HEK293 (cell line): ENCODE measurements around the gene MAGI2.

ENCODE experiments used
- CTCF ChIA-PET: fragments of 350-600 bp; formaldehyde crosslinking; extraction: SDS; loops from one replicate; lab custom pipeline; 2021; ENCODE audit warnings: antibody characterized with exemption; lab: Yijun Ruan, JAX
- POLR2A ChIA-PET: fragments of 300-600 bp; formaldehyde crosslinking; extraction: SDS; loops from one replicate; lab custom pipeline; 2020; ENCODE audit warnings: antibody characterized with exemption, inconsistent platforms; lab: Yijun Ruan, JAX
- H3K27ac ChIP-seq: fragments of 200-500 bp; sonication (Bioruptor generic); 2 replicates; pipeline ENCODE4 v1.5.1; 2014; ENCODE audit warnings: low read depth, low read length, control low read depth, inconsistent platforms; ENCODE audit errors: extremely low read depth
- H3K36me3 ChIP-seq, 2 experiments: fragments of 200-500 bp in 1 of 2; sonication (Bioruptor generic) in 1 of 2; 1 replicate in 1 of 2; 2 replicates in 1 of 2; pipeline ENCODE4 v1.5.1; 2014 to 2017; ENCODE audit warnings: inconsistent platforms in 2 of 2, low read length in 2 of 2; ENCODE audit not compliant: control insufficient read depth in 2 of 2, insufficient read depth in 1 of 2
- H3K4me1 ChIP-seq: fragments of 200-500 bp; sonication (Bioruptor generic); 2 replicates; pipeline ENCODE4 v1.5.1; 2014; ENCODE audit warnings: mild to moderate bottlenecking, low read length, inconsistent platforms; ENCODE audit not compliant: control insufficient read depth, insufficient read depth
- H3K4me3 ChIP-seq: 2 replicates; pipeline ENCODE4 v1.5.1; 2011; ENCODE audit warnings: low read depth, mild to moderate bottlenecking, control low read depth, low read length, moderate library complexity
- H3K9me3 ChIP-seq: fragments of 200-500 bp; sonication (Bioruptor generic); 2 replicates; pipeline ENCODE4 v1.5.1; 2014; ENCODE audit warnings: low read depth, low read length, inconsistent platforms; ENCODE audit not compliant: control insufficient read depth, insufficient read depth
- EGR2 ChIP-seq: fragments of 450-650 bp; formaldehyde crosslinking; IDR thresholded peaks from 2 replicates; pipeline ENCODE4 v1.5.1; 2016; ENCODE audit warnings: low read depth, missing biosample characterization, missing genetic modification characterization
- GLIS1 ChIP-seq: fragments of 450-650 bp; formaldehyde crosslinking; IDR thresholded peaks from 2 replicates; pipeline ENCODE4 v1.5.1; 2016; ENCODE audit warnings: missing biosample characterization, missing genetic modification characterization
- HOXD13 ChIP-seq: sonication (generic); formaldehyde crosslinking; IDR thresholded peaks from 2 replicates; pipeline ENCODE4 v1.8.0; 2022; ENCODE audit warnings: missing genetic modification reagents, borderline replicate concordance
- INSM2 ChIP-seq: fragments of 450-650 bp; formaldehyde crosslinking; IDR thresholded peaks from 2 replicates; pipeline ENCODE4 v1.5.1; 2016; ENCODE audit warnings: missing biosample characterization, missing genetic modification characterization
- SP7 ChIP-seq: fragments of 450-650 bp; formaldehyde crosslinking; IDR thresholded peaks from 2 replicates; pipeline ENCODE4 v1.5.1; 2016; ENCODE audit warnings: missing biosample characterization, missing genetic modification characterization
- TCF7L2 ChIP-seq: IDR thresholded peaks from 2 replicates; pipeline ENCODE4 v1.6.1; 2011; ENCODE audit warnings: low read depth, mild to moderate bottlenecking, inconsistent platforms, low read length, moderate library complexity, borderline replicate concordance
- WT1 ChIP-seq: fragments of 450-650 bp; formaldehyde crosslinking; IDR thresholded peaks from 2 replicates; pipeline ENCODE4 v1.5.1; 2016; ENCODE audit warnings: missing biosample characterization, missing genetic modification characterization
- ZFP37 ChIP-seq: fragments of 450-650 bp; formaldehyde crosslinking; IDR thresholded peaks from 2 replicates; pipeline ENCODE4 v1.5.1; 2016; ENCODE audit warnings: missing biosample characterization, missing genetic modification characterization
- ZNF114 ChIP-seq: fragments of 450-650 bp; formaldehyde crosslinking; IDR thresholded peaks from 2 replicates; pipeline ENCODE4 v1.5.0; 2017; ENCODE audit warnings: missing biosample characterization, missing genetic modification characterization
- ZNF133 ChIP-seq: fragments of 450-650 bp; formaldehyde crosslinking; IDR thresholded peaks from 2 replicates; pipeline ENCODE4 v1.5.1; 2016; ENCODE audit warnings: missing biosample characterization, missing genetic modification characterization
- ZNF138 ChIP-seq: fragments of 450-650 bp; formaldehyde crosslinking; IDR thresholded peaks from 2 replicates; pipeline ENCODE4 v1.5.1; 2016; ENCODE audit warnings: missing biosample characterization, missing genetic modification characterization, borderline replicate concordance
- ZNF18 ChIP-seq: fragments of 450-650 bp; formaldehyde crosslinking; IDR thresholded peaks from 2 replicates; pipeline ENCODE4 v1.5.1; 2016; ENCODE audit warnings: missing biosample characterization, missing genetic modification characterization
- ZNF214 ChIP-seq: fragments of 450-650 bp; formaldehyde crosslinking; IDR thresholded peaks from 2 replicates; pipeline ENCODE4 v1.5.1; 2017; ENCODE audit warnings: missing biosample characterization, mild to moderate bottlenecking, missing genetic modification characterization, borderline replicate concordance
- ZNF239 ChIP-seq: fragments of 450-650 bp; formaldehyde crosslinking; IDR thresholded peaks from 2 replicates; pipeline ENCODE4 v1.5.1; 2016; ENCODE audit warnings: missing biosample characterization, missing genetic modification characterization
- ZNF248 ChIP-seq: fragments of 450-650 bp; formaldehyde crosslinking; IDR thresholded peaks from 2 replicates; pipeline ENCODE4 v1.5.1; 2017; ENCODE audit warnings: missing biosample characterization, missing genetic modification characterization
- ZNF280D ChIP-seq: fragments of 450-650 bp; formaldehyde crosslinking; IDR thresholded peaks from 2 replicates; pipeline ENCODE4 v1.5.1; 2016; ENCODE audit warnings: missing biosample characterization, missing genetic modification characterization
- ZNF311 ChIP-seq: fragments of 450-650 bp; formaldehyde crosslinking; IDR thresholded peaks from 2 replicates; pipeline ENCODE4 v1.5.1; 2017; ENCODE audit warnings: missing biosample characterization, missing genetic modification characterization, borderline replicate concordance
- ZNF324 ChIP-seq: fragments of 450-650 bp; formaldehyde crosslinking; IDR thresholded peaks from 2 replicates; pipeline ENCODE4 v1.5.1; 2016; ENCODE audit warnings: missing biosample characterization, missing genetic modification characterization
- ZNF341 ChIP-seq: fragments of 450-650 bp; formaldehyde crosslinking; IDR thresholded peaks from 2 replicates; pipeline ENCODE4; 2016; ENCODE audit warnings: low read depth, missing biosample characterization, missing genetic modification characterization
- ZNF350 ChIP-seq: fragments of 450-650 bp; formaldehyde crosslinking; IDR thresholded peaks from 2 replicates; pipeline ENCODE4 v1.5.0; 2017; ENCODE audit warnings: missing biosample characterization, mild to moderate bottlenecking, missing genetic modification characterization
- ZNF391 ChIP-seq: fragments of 450-650 bp; formaldehyde crosslinking; IDR thresholded peaks from 2 replicates; pipeline ENCODE4 v1.5.1; 2016; ENCODE audit warnings: low read depth, missing biosample characterization, missing genetic modification characterization, borderline replicate concordance
- ZNF416 ChIP-seq: fragments of 450-650 bp; formaldehyde crosslinking; IDR thresholded peaks from 2 replicates; pipeline ENCODE4 v1.5.1; 2016; ENCODE audit warnings: missing biosample characterization, missing genetic modification characterization
- ZNF473 ChIP-seq: fragments of 450-650 bp; formaldehyde crosslinking; IDR thresholded peaks from 2 replicates; pipeline ENCODE4 v1.5.1; 2017; ENCODE audit warnings: missing biosample characterization, missing genetic modification characterization
- ZNF510 ChIP-seq: fragments of 450-650 bp; formaldehyde crosslinking; IDR thresholded peaks from 2 replicates; pipeline ENCODE4 v1.5.1; 2018; ENCODE audit warnings: mild to moderate bottlenecking, missing genetic modification characterization, missing biosample characterization; ENCODE audit not compliant: insufficient replicate concordance
- ZNF514 ChIP-seq: fragments of 450-650 bp; formaldehyde crosslinking; IDR thresholded peaks from 2 replicates; pipeline ENCODE4 v1.5.1; 2016; ENCODE audit warnings: missing biosample characterization, missing genetic modification characterization
- ZNF776 ChIP-seq: fragments of 450-650 bp; formaldehyde crosslinking; IDR thresholded peaks from 2 replicates; pipeline ENCODE4 v1.5.0; 2017; ENCODE audit warnings: missing biosample characterization, missing genetic modification characterization, borderline replicate concordance
- ZNF837 ChIP-seq: fragments of 450-650 bp; formaldehyde crosslinking; IDR thresholded peaks from 2 replicates; pipeline ENCODE4 v1.5.1; 2016; ENCODE audit warnings: missing biosample characterization, missing genetic modification characterization
- ZSCAN30 ChIP-seq: fragments of 450-650 bp; IDR thresholded peaks from 2 replicates; pipeline ENCODE4 v1.5.1; 2018; ENCODE audit warnings: missing biosample characterization, mild to moderate bottlenecking, missing genetic modification characterization, moderate library complexity
- TF ChIP-seq, protein P1 (sequence below): fragments of 450-650 bp; formaldehyde crosslinking; IDR thresholded peaks from 2 replicates; pipeline ENCODE4 v1.5.1; 2017; ENCODE audit warnings: missing biosample characterization, missing genetic modification characterization

MAGI2 gene

DNA sequence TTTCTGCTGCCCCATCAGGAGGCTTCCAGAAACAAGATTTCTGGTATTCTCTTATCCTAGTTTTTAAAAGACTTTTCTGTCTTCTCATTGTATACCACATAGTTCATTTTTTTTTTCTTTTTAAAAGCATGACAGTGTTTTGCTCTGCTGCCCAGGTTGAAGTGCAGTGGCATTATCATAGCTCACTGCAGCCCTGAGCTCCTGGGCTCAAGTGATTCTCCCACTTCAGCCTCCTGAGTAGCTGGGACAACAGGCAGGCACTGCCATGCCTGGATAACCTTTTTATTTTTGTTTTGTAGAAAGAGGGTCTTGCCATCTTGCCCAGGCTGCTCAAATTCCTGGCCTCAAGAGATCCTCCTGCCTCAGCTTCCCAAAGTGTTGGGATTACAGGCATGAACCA lies 757.6 kb downstream of the MAGI2 start:
- TF ChIP-seq ZNF510 (tag by site-specific recombination) (no peak), ZNF473 (no peak), ZSCAN30 (tag by site-specific recombination) (no peak), ZNF114 (tag by site-specific recombination) (no peak), ZNF514 (no peak), ZNF324 (tag by site-specific recombination) (no peak), TCF7L2 (no peak), EGR2 (tag by site-specific recombination) (no peak), ZNF239 (tag by site-specific recombination) (no peak), WT1 (no peak), INSM2 (tag by site-specific recombination) (no peak), ZNF776 (tag by site-specific recombination) (no peak), ZNF341 (tag by site-specific recombination) (no peak), ZNF311 (tag by site-specific recombination) (no peak), ZNF138 (tag by site-specific recombination) (no peak), SP7 (tag by site-specific recombination) (no peak), ZNF248 (no peak), HOXD13 (CRISPR knock-in tag) (no peak), ZNF837 (tag by site-specific recombination) (no peak)
- TF ChIP-seq, protein P1, sequence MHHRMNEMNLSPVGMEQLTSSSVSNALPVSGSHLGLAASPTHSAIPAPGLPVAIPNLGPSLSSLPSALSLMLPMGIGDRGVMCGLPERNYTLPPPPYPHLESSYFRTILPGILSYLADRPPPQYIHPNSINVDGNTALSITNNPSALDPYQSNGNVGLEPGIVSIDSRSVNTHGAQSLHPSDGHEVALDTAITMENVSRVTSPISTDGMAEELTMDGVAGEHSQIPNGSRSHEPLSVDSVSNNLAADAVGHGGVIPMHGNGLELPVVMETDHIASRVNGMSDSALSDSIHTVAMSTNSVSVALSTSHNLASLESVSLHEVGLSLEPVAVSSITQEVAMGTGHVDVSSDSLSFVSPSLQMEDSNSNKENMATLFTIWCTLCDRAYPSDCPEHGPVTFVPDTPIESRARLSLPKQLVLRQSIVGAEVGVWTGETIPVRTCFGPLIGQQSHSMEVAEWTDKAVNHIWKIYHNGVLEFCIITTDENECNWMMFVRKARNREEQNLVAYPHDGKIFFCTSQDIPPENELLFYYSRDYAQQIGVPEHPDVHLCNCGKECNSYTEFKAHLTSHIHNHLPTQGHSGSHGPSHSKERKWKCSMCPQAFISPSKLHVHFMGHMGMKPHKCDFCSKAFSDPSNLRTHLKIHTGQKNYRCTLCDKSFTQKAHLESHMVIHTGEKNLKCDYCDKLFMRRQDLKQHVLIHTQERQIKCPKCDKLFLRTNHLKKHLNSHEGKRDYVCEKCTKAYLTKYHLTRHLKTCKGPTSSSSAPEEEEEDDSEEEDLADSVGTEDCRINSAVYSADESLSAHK (tag by site-specific recombination), result no peak
- no peaks in the 10 kb centered on the region for H3K36me3 ChIP-seq
- ChIA-PET CTCF (no interaction called here), POLR2A (no interaction called here)
- no peak overlapping the region for H3K4me3 ChIP-seq
- H3K9me3 ChIP-seq, result no peaks in the 10 kb centered on the region
- H3K27ac ChIP-seq, result no peak overlapping the region
- H3K4me1 ChIP-seq, result no peaks in the 10 kb centered on the region

- POLR2A ChIA-PET, result no interaction called here
- no peaks in the 10 kb centered on the region for H3K36me3 ChIP-seq
- CTCF ChIA-PET, result no interaction called here
- H3K4me1 ChIP-seq, result no peaks in the 10 kb centered on the region
- H3K9me3 ChIP-seq, result no peaks in the 10 kb centered on the region
- no peak for TF ChIP-seq ZNF214 (tag by site-specific recombination)
- no peak for TF ChIP-seq GLIS1 (tag by site-specific recombination)
- TF ChIP-seq ZNF280D (tag by site-specific recombination), result no peak
- no peak for TF ChIP-seq ZNF133 (tag by site-specific recombination)
- no peak for TF ChIP-seq ZNF114 (tag by site-specific recombination)
- TF ChIP-seq ZFP37 (tag by site-specific recombination), result no peak
- no peak for TF ChIP-seq ZNF18 (tag by site-specific recombination)
- TF ChIP-seq ZNF391 (tag by site-specific recombination), result no peak
- TF ChIP-seq HOXD13 (CRISPR knock-in tag), result no peak
- TF ChIP-seq ZNF350 (tag by site-specific recombination), result no peak
- no peak for TF ChIP-seq ZNF416 (tag by site-specific recombination)
- no peak overlapping the region for H3K4me3 ChIP-seq
- H3K27ac ChIP-seq, result no peak overlapping the region
These were observed 761.9 kb downstream of the MAGI2 start for GRCh38 chr7:78691584-78691983.
